ENCODE data around the gene NOL7.

Gene NOL7

DNA sequence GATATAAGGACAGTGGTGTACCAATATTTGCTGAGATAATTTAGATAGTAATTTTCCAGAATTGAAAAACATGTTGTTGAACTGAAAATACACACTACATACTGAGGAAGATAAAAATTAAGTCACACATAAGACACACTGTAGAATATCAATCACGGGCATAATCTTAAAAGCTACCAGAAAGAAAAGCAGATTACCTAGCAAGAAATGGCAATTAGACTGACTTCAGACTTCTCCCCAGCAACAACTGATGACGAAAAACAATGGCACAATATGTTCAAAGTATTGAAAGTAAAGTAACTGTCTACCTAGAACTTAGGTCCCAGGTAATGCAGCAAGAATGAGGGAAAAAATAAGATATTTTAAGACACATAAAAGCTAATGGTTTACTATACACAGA lies 46.5 kb downstream of the NOL7 start:
- no peak for ATAC-seq
- no peak for TF ChIP-seq RARB (CRISPR knock-in tag; IDR thresholded peaks at IDR 0.05)
- TF ChIP-seq TOX (CRISPR knock-in tag; IDR thresholded peaks at IDR 0.05; ENCODE audit: borderline replicate concordance) = no peak
- no peak for TF ChIP-seq CSDC2 (CRISPR knock-in tag; IDR thresholded peaks at IDR 0.05)
- no peak for TF ChIP-seq TCF4 (CRISPR knock-in tag; IDR thresholded peaks at IDR 0.05; ENCODE audit: borderline replicate concordance)
- no peak for TF ChIP-seq PPARA (CRISPR knock-in tag; IDR thresholded peaks at IDR 0.05; ENCODE audit: borderline replicate concordance)
- TF ChIP-seq ZNF8 (CRISPR knock-in tag; IDR thresholded peaks at IDR 0.05) = no peak
- TF ChIP-seq ARNTL (CRISPR knock-in tag; IDR thresholded peaks at IDR 0.05; ENCODE audit: borderline replicate concordance, low read depth) = no peak
- TF ChIP-seq SNAI2 (CRISPR knock-in tag; IDR thresholded peaks at IDR 0.05) = no peak
- no peak for TF ChIP-seq ZFP30 (CRISPR knock-in tag; IDR thresholded peaks at IDR 0.05)
- no peak for TF ChIP-seq ZNF565 (CRISPR knock-in tag; conservative IDR thresholded peaks at IDR 0.05; ENCODE audit: low read depth)

DNA sequence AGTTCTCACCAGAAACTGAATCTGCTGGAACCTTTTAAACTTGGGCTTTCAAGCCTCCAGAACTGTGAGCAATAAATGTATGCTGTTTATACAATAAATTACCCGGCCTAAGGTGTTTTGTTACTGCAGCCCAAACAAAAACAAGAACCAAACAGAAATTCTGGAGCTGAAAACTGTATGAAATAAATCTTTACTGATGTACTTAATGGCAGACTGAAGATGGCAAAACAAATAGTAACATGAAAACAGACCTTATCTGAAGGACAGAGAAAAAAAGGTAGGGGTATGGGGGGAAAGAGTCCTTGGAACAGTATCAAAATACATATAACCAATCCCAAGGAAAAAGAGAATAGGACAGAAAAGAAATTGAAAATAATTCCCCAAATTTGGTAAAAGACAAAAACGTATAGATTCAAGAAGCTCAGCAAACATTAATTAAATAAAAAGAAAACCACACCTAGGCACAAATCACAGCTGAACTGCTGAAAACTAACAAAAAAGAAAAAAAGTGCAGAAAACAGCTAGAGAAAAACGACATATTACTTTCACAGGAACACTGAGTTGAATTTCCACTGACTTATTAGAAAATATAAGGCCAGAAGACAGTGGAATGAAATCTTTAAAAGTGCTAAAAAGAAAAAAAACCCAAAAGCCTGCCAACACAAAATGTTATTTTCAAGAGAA lies 47.7 kb downstream of the NOL7 start:
- no peak for TF ChIP-seq PPARA (CRISPR knock-in tag; IDR thresholded peaks at IDR 0.05; ENCODE audit: borderline replicate concordance)
- no peak for TF ChIP-seq GLIS3 (CRISPR knock-in tag; IDR thresholded peaks at IDR 0.05)
- TF ChIP-seq CSDC2 (CRISPR knock-in tag; IDR thresholded peaks at IDR 0.05) = no peak
- no peak for ATAC-seq

DNA sequence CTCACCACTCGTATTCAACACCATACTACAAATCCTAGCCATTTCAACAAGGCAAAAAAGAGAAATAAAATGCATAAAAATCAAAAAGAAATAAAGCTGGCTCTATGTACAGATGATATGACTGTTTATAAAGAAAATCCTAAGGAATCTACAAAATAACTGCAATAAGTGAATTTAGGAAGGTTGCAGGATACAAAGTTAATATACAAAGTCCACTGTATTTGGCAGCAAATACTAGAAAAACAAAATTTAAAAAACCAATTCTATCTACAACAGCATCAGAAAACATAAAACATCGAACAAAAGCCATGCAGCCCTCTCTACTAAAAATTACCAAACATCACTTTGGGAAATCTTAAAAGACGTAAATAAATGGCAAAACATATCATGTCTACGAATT lies 48.9 kb downstream of the NOL7 start:
- ATAC-seq = no peak
- TF ChIP-seq ESRRG (CRISPR knock-in tag; IDR thresholded peaks at IDR 0.05) (no peak), RARB (CRISPR knock-in tag; IDR thresholded peaks at IDR 0.05) (no peak), ZNF8 (CRISPR knock-in tag; IDR thresholded peaks at IDR 0.05) (no peak), PPARA (CRISPR knock-in tag; IDR thresholded peaks at IDR 0.05; ENCODE audit: borderline replicate concordance) (no peak), TCF4 (CRISPR knock-in tag; IDR thresholded peaks at IDR 0.05; ENCODE audit: borderline replicate concordance) (no peak), TOX (CRISPR knock-in tag; IDR thresholded peaks at IDR 0.05; ENCODE audit: borderline replicate concordance) (no peak)
- TF ChIP-seq, protein P1, sequence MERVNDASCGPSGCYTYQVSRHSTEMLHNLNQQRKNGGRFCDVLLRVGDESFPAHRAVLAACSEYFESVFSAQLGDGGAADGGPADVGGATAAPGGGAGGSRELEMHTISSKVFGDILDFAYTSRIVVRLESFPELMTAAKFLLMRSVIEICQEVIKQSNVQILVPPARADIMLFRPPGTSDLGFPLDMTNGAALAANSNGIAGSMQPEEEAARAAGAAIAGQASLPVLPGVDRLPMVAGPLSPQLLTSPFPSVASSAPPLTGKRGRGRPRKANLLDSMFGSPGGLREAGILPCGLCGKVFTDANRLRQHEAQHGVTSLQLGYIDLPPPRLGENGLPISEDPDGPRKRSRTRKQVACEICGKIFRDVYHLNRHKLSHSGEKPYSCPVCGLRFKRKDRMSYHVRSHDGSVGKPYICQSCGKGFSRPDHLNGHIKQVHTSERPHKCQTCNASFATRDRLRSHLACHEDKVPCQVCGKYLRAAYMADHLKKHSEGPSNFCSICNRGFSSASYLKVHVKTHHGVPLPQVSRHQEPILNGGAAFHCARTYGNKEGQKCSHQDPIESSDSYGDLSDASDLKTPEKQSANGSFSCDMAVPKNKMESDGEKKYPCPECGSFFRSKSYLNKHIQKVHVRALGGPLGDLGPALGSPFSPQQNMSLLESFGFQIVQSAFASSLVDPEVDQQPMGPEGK (CRISPR knock-in tag; IDR thresholded peaks at IDR 0.05; ENCODE audit: borderline replicate concordance) = no peak

DNA sequence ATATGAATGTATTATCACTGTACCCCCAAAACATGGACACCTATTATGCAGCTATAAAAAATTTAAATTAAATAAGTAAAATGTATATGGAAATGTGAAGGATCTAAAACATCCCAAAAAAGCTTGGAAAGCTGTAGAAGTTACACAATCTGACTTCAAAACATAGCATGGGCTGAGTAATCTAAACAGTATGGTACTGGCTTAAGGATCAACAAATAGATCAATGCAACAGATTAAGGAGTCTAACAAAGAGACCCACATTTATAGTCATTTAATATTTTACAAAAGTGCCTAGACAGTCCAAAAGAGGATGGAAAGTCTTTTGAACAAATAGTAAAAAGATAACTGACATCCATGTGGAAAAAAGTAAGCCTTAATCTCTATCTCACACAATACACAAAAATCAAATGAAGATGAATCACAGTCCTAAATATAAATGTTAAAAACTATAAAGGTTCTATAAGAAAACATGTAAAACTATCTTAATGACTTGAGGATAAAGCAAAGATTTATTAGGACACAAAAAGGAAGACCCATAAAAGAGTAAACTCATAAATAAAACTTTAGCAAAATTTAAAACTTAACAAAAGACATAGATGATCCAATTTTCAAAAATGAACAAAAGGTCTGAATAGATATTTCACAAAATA lies 49.7 kb downstream of the NOL7 start:
- TF ChIP-seq, protein P1 (CRISPR knock-in tag; IDR thresholded peaks at IDR 0.05; ENCODE audit: borderline replicate concordance) = no peak
- TF ChIP-seq ZNF8 (CRISPR knock-in tag; IDR thresholded peaks at IDR 0.05) = no peak
- TF ChIP-seq TOX (CRISPR knock-in tag; IDR thresholded peaks at IDR 0.05; ENCODE audit: borderline replicate concordance) = no peak
- no peak for ATAC-seq

DNA sequence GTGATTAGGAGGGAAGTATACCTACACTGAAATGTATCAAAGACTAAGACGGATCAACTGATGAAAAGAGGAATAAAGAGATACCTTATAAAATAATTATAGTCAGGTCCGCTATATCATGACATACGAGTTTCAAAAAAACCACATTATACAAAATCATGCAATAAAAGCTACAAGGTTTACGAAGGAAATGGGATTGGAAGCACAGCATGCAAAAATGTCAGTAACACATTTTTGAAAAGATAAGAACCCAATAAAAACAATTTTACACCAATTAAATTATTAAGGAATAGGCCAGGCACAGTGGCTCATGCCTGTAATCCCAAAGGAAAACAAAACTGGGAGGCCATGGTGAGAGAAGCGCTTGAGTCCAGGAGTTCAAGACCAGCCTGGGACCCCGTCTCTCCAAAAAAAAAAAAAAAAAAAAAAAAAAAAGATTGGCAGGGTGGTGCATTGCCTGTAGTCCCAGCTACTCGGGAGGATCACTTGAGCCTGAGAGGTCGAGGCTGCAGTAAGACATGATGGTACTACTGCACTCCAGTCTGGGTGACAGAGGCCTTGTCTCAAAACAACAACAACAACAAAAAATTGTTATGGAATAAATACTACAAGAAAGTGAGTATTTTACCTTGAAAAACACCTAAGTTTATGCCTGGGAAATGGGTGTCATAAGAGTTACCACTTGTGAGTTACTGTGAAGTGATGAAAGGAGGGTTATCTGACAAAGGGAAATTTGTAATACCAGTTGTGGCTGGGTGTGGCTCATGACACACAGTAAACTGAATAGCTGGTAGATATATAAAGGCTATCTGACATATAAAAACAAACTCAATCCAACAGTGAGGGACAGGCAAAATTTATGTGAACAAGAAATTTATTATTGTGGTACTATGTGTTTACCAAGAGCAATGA lies 51.3 kb downstream of the NOL7 start:
- no peak for TF ChIP-seq PPARA (CRISPR knock-in tag; IDR thresholded peaks at IDR 0.05; ENCODE audit: borderline replicate concordance)

DNA sequence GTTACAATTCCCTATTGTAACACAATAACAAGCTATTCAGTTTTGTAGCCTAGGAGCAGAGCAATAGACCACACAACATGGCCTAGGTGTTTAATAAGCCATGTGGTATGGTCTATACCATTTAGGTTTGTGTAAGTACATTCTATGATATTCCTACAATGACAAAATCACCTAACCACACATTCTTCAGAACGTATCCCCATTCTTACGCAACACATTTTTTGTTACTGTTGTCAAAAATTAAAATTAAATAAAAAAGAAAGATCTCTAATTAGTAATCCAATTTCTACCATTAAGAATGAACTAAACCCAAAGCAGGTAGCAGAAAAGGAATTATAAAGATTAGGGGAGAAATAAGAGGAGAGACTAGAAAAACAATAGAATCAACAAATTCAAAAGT lies 52.5 kb downstream of the NOL7 start:
- TF ChIP-seq, protein P2, sequence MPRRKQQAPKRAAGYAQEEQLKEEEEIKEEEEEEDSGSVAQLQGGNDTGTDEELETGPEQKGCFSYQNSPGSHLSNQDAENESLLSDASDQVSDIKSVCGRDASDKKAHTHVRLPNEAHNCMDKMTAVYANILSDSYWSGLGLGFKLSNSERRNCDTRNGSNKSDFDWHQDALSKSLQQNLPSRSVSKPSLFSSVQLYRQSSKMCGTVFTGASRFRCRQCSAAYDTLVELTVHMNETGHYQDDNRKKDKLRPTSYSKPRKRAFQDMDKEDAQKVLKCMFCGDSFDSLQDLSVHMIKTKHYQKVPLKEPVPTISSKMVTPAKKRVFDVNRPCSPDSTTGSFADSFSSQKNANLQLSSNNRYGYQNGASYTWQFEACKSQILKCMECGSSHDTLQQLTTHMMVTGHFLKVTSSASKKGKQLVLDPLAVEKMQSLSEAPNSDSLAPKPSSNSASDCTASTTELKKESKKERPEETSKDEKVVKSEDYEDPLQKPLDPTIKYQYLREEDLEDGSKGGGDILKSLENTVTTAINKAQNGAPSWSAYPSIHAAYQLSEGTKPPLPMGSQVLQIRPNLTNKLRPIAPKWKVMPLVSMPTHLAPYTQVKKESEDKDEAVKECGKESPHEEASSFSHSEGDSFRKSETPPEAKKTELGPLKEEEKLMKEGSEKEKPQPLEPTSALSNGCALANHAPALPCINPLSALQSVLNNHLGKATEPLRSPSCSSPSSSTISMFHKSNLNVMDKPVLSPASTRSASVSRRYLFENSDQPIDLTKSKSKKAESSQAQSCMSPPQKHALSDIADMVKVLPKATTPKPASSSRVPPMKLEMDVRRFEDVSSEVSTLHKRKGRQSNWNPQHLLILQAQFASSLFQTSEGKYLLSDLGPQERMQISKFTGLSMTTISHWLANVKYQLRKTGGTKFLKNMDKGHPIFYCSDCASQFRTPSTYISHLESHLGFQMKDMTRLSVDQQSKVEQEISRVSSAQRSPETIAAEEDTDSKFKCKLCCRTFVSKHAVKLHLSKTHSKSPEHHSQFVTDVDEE (CRISPR knock-in tag; IDR thresholded peaks at IDR 0.05) = no peak
- no peak for TF ChIP-seq ESRRG (CRISPR knock-in tag; IDR thresholded peaks at IDR 0.05)
- ATAC-seq = no peak

More for the DNA sequence above, 51.3 kb downstream of the NOL7 start:
- ATAC-seq = no peak

Measured in SK-N-SH treated with all-trans-retinoic acid at 6 μM for 48 hours (cell line).